ENCODE data around the gene FMN1. TPM values are rescaled to one million over a fixed set of nuclear protein-coding genes. Genes with fewer than 3 reads are reported as not detected.
A peak's percentile ranks its signal among the peaks of the same experiment; 100 is the strongest.

FMN1 gene
- total RNA-seq, 4 donors from 2014 or later, result 5.1 to 13.3 (median 9.0) TPM

- Histone ChIP-seq H3K36me3 (no peaks in the 10 kb centered on the region), H3K27ac (peak overlapping the region in 3 of 4 donors; percentile 6 to 17 (median 15)), H3K27me3 (no peaks in the 10 kb centered on the region), H3K4me3 (no peak overlapping the region), H3K9me3 (no peaks in the 10 kb centered on the region), H3K4me1 (peaks cover 0 to 49% (median 0%) of the 10 kb centered on the region in 3 donors)
- 38 to 64% methylated on average over 7 of the region's 7 CpGs for WGBS, 2 donors (ENCODE audit: low coverage in 1 of 2)
- no peak for ATAC-seq
- TF ChIP-seq, protein P1, sequence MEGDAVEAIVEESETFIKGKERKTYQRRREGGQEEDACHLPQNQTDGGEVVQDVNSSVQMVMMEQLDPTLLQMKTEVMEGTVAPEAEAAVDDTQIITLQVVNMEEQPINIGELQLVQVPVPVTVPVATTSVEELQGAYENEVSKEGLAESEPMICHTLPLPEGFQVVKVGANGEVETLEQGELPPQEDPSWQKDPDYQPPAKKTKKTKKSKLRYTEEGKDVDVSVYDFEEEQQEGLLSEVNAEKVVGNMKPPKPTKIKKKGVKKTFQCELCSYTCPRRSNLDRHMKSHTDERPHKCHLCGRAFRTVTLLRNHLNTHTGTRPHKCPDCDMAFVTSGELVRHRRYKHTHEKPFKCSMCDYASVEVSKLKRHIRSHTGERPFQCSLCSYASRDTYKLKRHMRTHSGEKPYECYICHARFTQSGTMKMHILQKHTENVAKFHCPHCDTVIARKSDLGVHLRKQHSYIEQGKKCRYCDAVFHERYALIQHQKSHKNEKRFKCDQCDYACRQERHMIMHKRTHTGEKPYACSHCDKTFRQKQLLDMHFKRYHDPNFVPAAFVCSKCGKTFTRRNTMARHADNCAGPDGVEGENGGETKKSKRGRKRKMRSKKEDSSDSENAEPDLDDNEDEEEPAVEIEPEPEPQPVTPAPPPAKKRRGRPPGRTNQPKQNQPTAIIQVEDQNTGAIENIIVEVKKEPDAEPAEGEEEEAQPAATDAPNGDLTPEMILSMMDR (IDR thresholded peaks at IDR 0.05), result no peak
- TF ChIP-seq EP300 (IDR thresholded peaks at IDR 0.05) (no peak), POLR2A (IDR thresholded peaks at IDR 0.05) (no peak), POLR2AphosphoS5 (IDR thresholded peaks at IDR 0.05) (no peak)
Measured at GRCh38 chr15:32991619-32992111, 202.8 kb downstream of the FMN1 start.

DNA sequence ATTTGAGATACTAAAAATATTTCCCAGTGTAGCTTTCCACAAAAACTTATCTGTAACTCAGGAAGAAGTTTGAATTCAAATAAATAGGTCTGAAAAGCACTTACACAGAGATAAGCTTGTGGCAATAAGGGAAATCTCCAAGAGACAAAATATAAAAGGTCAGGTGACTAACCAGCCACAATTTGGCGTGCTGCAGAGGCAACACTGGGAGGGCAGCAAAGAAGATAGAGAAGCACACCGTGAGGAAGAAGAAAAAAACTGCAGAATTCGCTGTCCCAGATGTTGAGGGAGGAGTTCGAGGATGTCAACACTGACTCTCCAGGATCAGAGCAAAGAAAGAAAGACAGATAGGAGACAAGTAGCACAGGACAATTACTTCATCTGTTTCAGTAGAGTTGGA is 204.4 kb downstream of the FMN1 start:
- Histone ChIP-seq H3K4me3 (no peak overlapping the region), H3K9me3 (no peaks in the 10 kb centered on the region), H3K27me3 (no peaks in the 10 kb centered on the region), H3K27ac (no peak overlapping the region), H3K4me1 (peaks cover 0 to 61% (median 0%) of the 10 kb centered on the region in 3 donors), H3K36me3 (no peaks in the 10 kb centered on the region)
- WGBS, 2 donors (ENCODE audit: low coverage in 1 of 2), result 44 to 81% methylated on average over 4 of the region's 4 CpGs
- ATAC-seq, result no peak
- TF ChIP-seq POLR2AphosphoS5 (IDR thresholded peaks at IDR 0.05), result no peak
- TF ChIP-seq, protein P1 (IDR thresholded peaks at IDR 0.05), result no peak
- no peak for TF ChIP-seq EP300 (IDR thresholded peaks at IDR 0.05)
- TF ChIP-seq POLR2A (IDR thresholded peaks at IDR 0.05), result no peak

DNA sequence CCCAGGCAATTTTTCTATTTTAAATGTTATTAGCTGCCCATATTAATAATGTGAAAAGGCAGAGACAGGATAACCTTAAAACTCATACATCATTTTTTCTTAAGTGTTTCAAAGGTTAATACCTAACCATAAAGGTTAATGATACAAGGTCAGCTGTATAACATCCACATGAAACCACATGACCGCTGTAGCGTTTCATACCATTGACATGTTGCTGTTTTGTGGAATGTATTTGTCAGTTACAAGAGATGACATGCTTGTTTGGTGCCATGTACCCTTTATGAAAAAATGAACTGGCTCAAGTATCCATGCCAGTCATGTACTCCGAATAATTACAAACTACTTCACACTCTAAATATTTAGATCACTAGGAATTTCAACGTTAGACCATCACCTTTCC is 207.4 kb downstream of the FMN1 start:
- Histone ChIP-seq H3K36me3 (no peaks in the 10 kb centered on the region), H3K27me3 (no peaks in the 10 kb centered on the region), H3K27ac (peak overlapping the region in 1 of 4 donors; percentile 37), H3K4me3 (no peak overlapping the region), H3K4me1 (peaks cover 0 to 46% (median 0%) of the 10 kb centered on the region in 3 donors), H3K9me3 (no peaks in the 10 kb centered on the region)
- TF ChIP-seq POLR2A (IDR thresholded peaks at IDR 0.05) (no peak), POLR2AphosphoS5 (IDR thresholded peaks at IDR 0.05) (no peak), EP300 (IDR thresholded peaks at IDR 0.05) (no peak)
- TF ChIP-seq, protein P1 (IDR thresholded peaks at IDR 0.05), result no peak
- ATAC-seq, result no peak
- 38 to 48% methylated on average over 4 of the region's 4 CpGs for WGBS, 2 donors (ENCODE audit: low coverage in 1 of 2)

DNA sequence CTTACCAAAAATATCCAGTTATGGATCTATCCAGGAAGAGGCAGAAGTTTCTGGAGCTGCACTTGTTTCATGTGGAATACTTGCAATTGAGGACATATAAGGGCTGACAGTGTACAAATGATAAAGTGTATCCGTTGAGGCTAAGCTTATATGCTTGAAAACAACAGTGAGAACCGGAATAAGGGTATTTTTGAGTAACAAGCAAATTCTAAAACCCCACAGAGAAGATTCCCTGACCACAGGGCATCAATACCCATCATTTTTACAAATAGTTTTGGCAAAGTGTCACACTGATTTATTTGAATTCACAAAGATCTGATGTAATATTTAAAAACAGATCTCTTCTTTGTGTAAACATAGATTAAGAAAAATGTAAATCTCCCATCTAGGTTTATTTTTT is 208.4 kb downstream of the FMN1 start:
- peaks cover 0 to 37% (median 0%) of the 10 kb centered on the region in 3 donors for H3K4me1 ChIP-seq
- no peaks in the 10 kb centered on the region for H3K36me3 ChIP-seq
- TF ChIP-seq EP300 (IDR thresholded peaks at IDR 0.05) (no peak), POLR2AphosphoS5 (IDR thresholded peaks at IDR 0.05) (peak; percentile 33)
- 19 to 31% methylated on average over 2 of the region's 2 CpGs for WGBS, 2 donors (ENCODE audit: low coverage in 1 of 2)
- no peak for ATAC-seq
- no peak overlapping the region for H3K4me3 ChIP-seq
- H3K27ac ChIP-seq, result peak overlapping the region in 3 of 4 donors; percentile 9 to 29 (median 14)
- H3K9me3 ChIP-seq, result no peaks in the 10 kb centered on the region
- no peaks in the 10 kb centered on the region for H3K27me3 ChIP-seq

DNA sequence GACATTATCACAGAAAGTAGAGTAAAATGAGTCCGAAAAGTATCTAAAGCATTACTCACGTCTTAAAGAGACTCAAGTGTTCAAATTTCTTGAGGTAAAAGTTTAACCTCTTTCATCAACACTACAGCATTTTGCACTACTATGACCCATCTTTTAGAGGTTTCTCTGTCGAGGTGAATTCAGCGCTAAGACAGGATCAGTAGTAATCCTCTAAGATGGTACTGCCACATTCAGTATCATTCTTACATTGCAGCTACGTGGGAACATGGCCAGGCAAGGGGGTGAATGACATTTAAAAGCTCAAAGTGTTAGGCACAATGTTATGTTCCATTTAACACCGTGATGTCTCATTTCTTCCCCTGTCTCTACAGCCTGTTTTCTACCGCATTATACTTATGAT is 210.8 kb downstream of the FMN1 start:
- no peaks in the 10 kb centered on the region for H3K36me3 ChIP-seq
- no peak for TF ChIP-seq EP300 (IDR thresholded peaks at IDR 0.05)
- TF ChIP-seq, protein P1 (IDR thresholded peaks at IDR 0.05), result no peak
- no peak for ATAC-seq
- H3K4me3 ChIP-seq, result no peak overlapping the region
- peaks cover 0 to 52% (median 0%) of the 10 kb centered on the region in 3 donors for H3K4me1 ChIP-seq
- H3K27me3 ChIP-seq, result no peaks in the 10 kb centered on the region
- H3K27ac ChIP-seq, result no peak overlapping the region
- H3K9me3 ChIP-seq, result no peaks in the 10 kb centered on the region
- WGBS, 2 donors (ENCODE audit: low coverage in 1 of 2), result 74 to 81% methylated on average over 7 of the region's 7 CpGs
